Measurements from ENCODE around the gene CTIF. TPM values are rescaled to one million over a fixed set of nuclear protein-coding genes. Genes with fewer than 3 reads are reported as not detected.

CTIF gene
- total RNA-seq, 1 donor: 65.9 TPM

DNA sequence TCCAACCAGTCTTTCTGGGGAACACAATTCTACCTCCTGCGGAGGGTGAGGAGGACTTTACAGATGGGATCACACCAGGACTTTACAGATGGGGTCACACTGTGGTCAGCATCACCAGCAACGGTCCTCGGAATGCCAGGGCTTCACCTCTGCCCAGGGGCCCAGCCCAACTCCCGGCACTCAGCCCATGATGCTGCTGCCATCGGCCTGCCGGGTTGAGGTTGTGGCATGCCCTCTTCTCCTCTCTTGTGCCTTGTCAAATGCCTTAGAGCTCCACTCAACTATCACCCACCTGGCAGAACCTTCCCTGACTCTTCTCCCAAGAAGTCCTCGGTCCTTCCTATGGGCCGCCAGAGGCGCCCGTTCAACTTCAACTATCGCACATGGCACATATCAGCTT, 166.7 kb downstream of the CTIF start:
- Histone ChIP-seq H3K4me1 (ENCODE audit: insufficient read depth, low read length) (peaks cover 3% of the 10 kb centered on the region), H3K27me3 (ENCODE audit: insufficient read depth, low read length) (no peaks in the 10 kb centered on the region), H3K4me2 (ENCODE audit: insufficient read depth, low read length) (no peak overlapping the region), H3K9me3 (ENCODE audit: low read depth, low read length) (no peaks in the 10 kb centered on the region), H2AFZ (ENCODE audit: low read length) (no peak overlapping the region), H3K36me3 (ENCODE audit: insufficient read depth, low read length) (peaks cover 2% of the 10 kb centered on the region), H3K27ac (ENCODE audit: low read depth, low read length) (no peak overlapping the region), H3K4me3 (ENCODE audit: insufficient read depth, low read length) (no peak overlapping the region), H4K20me1 (ENCODE audit: insufficient read depth, low read length) (peaks cover 27% of the 10 kb centered on the region), H3K79me2 (ENCODE audit: insufficient read depth, low read length) (no peaks in the 10 kb centered on the region)
- TF ChIP-seq, protein P1, sequence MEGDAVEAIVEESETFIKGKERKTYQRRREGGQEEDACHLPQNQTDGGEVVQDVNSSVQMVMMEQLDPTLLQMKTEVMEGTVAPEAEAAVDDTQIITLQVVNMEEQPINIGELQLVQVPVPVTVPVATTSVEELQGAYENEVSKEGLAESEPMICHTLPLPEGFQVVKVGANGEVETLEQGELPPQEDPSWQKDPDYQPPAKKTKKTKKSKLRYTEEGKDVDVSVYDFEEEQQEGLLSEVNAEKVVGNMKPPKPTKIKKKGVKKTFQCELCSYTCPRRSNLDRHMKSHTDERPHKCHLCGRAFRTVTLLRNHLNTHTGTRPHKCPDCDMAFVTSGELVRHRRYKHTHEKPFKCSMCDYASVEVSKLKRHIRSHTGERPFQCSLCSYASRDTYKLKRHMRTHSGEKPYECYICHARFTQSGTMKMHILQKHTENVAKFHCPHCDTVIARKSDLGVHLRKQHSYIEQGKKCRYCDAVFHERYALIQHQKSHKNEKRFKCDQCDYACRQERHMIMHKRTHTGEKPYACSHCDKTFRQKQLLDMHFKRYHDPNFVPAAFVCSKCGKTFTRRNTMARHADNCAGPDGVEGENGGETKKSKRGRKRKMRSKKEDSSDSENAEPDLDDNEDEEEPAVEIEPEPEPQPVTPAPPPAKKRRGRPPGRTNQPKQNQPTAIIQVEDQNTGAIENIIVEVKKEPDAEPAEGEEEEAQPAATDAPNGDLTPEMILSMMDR (IDR thresholded peaks at IDR 0.05; ENCODE audit: extremely low read depth, low read depth, low read length): no peak
- DNase-seq (ENCODE audit: insufficient read length, low spot score, missing footprints): no peak

DNA sequence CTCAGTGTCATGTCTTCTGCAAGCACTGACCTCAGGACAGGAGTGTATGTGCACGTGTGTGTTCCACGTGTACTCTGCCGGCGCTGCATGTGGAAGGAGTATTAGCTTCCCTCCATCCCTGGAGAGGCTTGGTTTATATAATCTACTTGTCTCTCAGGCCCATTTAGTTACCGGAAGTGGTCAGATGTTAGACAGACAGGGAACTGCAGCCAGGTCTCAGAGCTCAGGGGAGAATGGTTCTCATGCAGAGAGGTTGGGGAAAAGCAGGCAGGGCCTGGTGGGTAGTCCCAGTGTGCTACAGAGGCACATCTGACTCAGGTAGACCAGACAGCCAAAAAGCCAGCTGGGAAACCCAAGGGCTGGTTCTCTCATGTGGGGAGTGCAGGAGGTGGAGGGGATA, 167.9 kb downstream of the CTIF start:
- TF ChIP-seq, protein P1 (IDR thresholded peaks at IDR 0.05; ENCODE audit: extremely low read depth, low read depth, low read length): no peak
- Histone ChIP-seq H3K4me3 (ENCODE audit: insufficient read depth, low read length) (no peak overlapping the region), H3K27ac (ENCODE audit: low read depth, low read length) (no peak overlapping the region), H3K27me3 (ENCODE audit: insufficient read depth, low read length) (no peaks in the 10 kb centered on the region), H3K9me3 (ENCODE audit: low read depth, low read length) (no peaks in the 10 kb centered on the region), H3K4me1 (ENCODE audit: insufficient read depth, low read length) (peaks cover 9% of the 10 kb centered on the region), H3K79me2 (ENCODE audit: insufficient read depth, low read length) (no peaks in the 10 kb centered on the region), H4K20me1 (ENCODE audit: insufficient read depth, low read length) (peaks cover 22% of the 10 kb centered on the region), H3K36me3 (ENCODE audit: insufficient read depth, low read length) (peaks cover 2% of the 10 kb centered on the region), H3K4me2 (ENCODE audit: insufficient read depth, low read length) (no peak overlapping the region), H2AFZ (ENCODE audit: low read length) (no peak overlapping the region)
- no peak for DNase-seq (ENCODE audit: insufficient read length, low spot score, missing footprints)

DNA sequence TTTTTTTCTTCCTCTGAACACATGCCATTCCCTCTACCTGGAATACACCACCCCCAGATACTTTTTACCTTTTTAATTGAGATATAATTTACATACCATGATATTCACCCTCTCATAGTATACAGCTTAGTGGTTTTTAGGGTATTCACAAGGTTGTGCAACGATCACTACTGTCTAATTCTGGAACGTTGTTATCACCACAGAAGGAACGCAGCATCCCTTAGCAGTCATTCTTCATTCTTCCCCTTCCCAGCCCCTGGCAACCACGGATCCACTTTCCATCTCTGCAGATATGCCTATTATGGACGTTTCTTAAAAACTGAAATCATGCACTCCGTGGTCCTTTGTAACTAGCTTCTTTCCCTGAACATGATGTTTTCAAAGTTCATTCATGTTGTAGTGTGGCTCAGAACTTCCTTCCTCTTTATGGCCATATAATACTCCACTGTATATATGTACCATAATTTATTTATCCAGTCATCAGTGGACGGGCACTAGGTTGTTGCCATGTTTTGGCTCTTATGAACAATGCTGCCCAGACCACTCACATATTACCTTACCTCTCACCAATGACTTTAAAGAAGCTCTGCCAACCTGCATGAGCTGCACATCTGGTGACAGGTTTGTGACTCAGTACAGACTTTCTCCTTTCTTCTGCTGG, 168.9 kb downstream of the CTIF start:
- no peak for DNase-seq (ENCODE audit: insufficient read length, low spot score, missing footprints)
- Histone ChIP-seq H3K4me1 (ENCODE audit: insufficient read depth, low read length) (peaks cover 18% of the 10 kb centered on the region), H2AFZ (ENCODE audit: low read length) (no peak overlapping the region), H3K27ac (ENCODE audit: low read depth, low read length) (no peak overlapping the region), H3K27me3 (ENCODE audit: insufficient read depth, low read length) (no peaks in the 10 kb centered on the region), H3K4me2 (ENCODE audit: insufficient read depth, low read length) (no peak overlapping the region), H4K20me1 (ENCODE audit: insufficient read depth, low read length) (peaks cover 14% of the 10 kb centered on the region), H3K36me3 (ENCODE audit: insufficient read depth, low read length) (peaks cover 2% of the 10 kb centered on the region), H3K4me3 (ENCODE audit: insufficient read depth, low read length) (no peak overlapping the region), H3K9me3 (ENCODE audit: low read depth, low read length) (no peaks in the 10 kb centered on the region), H3K79me2 (ENCODE audit: insufficient read depth, low read length) (peaks cover 3% of the 10 kb centered on the region)
- TF ChIP-seq, protein P1 (IDR thresholded peaks at IDR 0.05; ENCODE audit: extremely low read depth, low read depth, low read length): no peak

DNA sequence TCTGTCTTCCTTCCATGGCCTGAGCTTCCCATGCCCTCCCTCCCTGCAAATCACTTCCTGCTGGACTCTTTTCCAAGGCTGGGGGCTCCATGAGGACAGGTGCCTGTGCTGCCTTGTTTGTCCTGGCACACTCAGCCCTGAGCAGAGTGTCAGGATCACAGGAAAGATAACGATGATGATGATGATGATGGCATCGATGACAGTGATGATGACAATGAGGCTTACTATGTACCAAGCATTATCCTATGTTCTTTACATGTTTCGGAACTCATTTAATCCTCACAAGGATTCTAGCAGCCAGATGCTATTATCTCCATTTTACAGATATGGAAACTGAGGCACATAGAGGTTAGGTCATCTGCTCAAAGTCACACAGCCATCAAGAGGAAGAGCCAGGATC, 170.0 kb downstream of the CTIF start:
- H3K9me3 ChIP-seq (ENCODE audit: low read depth, low read length): no peaks in the 10 kb centered on the region
- H3K4me2 ChIP-seq (ENCODE audit: insufficient read depth, low read length): no peak overlapping the region
- H3K36me3 ChIP-seq (ENCODE audit: insufficient read depth, low read length): peaks cover 2% of the 10 kb centered on the region
- no peak for DNase-seq (ENCODE audit: insufficient read length, low spot score, missing footprints)
- peaks cover 7% of the 10 kb centered on the region for H4K20me1 ChIP-seq (ENCODE audit: insufficient read depth, low read length)
- no peaks in the 10 kb centered on the region for H3K27me3 ChIP-seq (ENCODE audit: insufficient read depth, low read length)
- no peak overlapping the region for H3K27ac ChIP-seq (ENCODE audit: low read depth, low read length)
- peaks cover 5% of the 10 kb centered on the region for H3K79me2 ChIP-seq (ENCODE audit: insufficient read depth, low read length)
- no peak overlapping the region for H3K4me3 ChIP-seq (ENCODE audit: insufficient read depth, low read length)
- TF ChIP-seq, protein P1 (IDR thresholded peaks at IDR 0.05; ENCODE audit: extremely low read depth, low read depth, low read length): no peak
- H2AFZ ChIP-seq (ENCODE audit: low read length): no peak overlapping the region
- H3K4me1 ChIP-seq (ENCODE audit: insufficient read depth, low read length): peaks cover 28% of the 10 kb centered on the region
